Measurements from ENCODE around the gene DLG1. TPM values are rescaled to one million over a fixed set of nuclear protein-coding genes. Genes with fewer than 3 reads are reported as not detected.

Gene DLG1
- total RNA-seq, 1 donor from 2014 or later = 115 TPM

DNA sequence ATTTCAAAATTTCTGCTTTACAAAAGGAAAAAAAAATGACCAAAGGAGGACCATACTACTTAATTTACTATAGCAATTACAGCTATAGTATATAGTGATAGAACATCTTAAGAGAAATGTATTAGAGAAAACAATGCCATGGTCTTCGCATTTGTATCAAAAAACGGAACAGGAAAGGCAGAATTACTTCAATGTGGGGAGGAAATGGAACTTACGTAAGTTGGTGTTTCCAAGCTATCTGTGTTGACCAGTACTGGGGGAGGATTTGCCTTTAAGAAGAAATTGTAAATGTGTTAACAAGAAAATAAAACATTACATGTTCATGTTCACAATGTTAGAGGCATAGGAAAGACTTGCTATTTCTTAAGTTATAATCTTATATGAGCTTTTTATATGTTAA, 148.9 kb downstream of the DLG1 start:
- H3K27me3 ChIP-seq = no peaks in the 10 kb centered on the region
- DNase-seq (ENCODE audit: extremely low spot score in 2 of 2) = no peak
- intact Hi-C loops (cut with DNase I) = no loop called here
- H3K27ac ChIP-seq = no peak overlapping the region
- H3K9me3 ChIP-seq = no peaks in the 10 kb centered on the region
- no peaks in the 10 kb centered on the region for H3K36me3 ChIP-seq
- H3K4me3 ChIP-seq = no peak overlapping the region
- TF ChIP-seq, protein P1, sequence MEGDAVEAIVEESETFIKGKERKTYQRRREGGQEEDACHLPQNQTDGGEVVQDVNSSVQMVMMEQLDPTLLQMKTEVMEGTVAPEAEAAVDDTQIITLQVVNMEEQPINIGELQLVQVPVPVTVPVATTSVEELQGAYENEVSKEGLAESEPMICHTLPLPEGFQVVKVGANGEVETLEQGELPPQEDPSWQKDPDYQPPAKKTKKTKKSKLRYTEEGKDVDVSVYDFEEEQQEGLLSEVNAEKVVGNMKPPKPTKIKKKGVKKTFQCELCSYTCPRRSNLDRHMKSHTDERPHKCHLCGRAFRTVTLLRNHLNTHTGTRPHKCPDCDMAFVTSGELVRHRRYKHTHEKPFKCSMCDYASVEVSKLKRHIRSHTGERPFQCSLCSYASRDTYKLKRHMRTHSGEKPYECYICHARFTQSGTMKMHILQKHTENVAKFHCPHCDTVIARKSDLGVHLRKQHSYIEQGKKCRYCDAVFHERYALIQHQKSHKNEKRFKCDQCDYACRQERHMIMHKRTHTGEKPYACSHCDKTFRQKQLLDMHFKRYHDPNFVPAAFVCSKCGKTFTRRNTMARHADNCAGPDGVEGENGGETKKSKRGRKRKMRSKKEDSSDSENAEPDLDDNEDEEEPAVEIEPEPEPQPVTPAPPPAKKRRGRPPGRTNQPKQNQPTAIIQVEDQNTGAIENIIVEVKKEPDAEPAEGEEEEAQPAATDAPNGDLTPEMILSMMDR (IDR thresholded peaks at IDR 0.05) = no peak
- TF ChIP-seq POLR2A (IDR thresholded peaks at IDR 0.05) (no peak), POLR2AphosphoS5 (IDR thresholded peaks at IDR 0.05; ENCODE audit: insufficient read depth in 1 of 2, low read depth in 1 of 2) (no peak)
- peaks cover 8% of the 10 kb centered on the region for H3K4me1 ChIP-seq

DNA sequence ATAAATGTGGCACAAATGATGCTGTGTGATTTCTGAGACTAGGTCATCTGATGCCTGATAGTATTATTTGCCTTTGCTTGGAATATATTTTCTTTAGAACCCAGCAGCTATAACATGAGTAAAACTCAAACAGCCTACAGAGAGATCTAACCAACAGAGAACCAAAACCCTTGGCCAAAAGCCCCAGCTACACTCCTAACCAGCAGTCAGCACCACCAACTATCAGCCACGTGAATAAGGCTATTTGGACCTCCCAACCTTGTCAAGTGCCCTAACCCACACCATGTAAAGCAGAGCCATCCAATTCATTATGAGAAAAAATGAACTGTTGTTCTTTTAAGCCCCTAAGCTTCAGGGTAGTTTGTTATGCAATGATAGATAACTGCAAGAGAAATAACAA, 154.2 kb downstream of the DLG1 start:
- intact Hi-C loops (cut with DNase I) = no loop called here
- no peak overlapping the region for H3K27ac ChIP-seq
- TF ChIP-seq POLR2AphosphoS5 (IDR thresholded peaks at IDR 0.05; ENCODE audit: insufficient read depth in 1 of 2, low read depth in 1 of 2) = no peak
- TF ChIP-seq POLR2A (IDR thresholded peaks at IDR 0.05) = no peak
- TF ChIP-seq, protein P1 (IDR thresholded peaks at IDR 0.05) = no peak
- peaks cover 0 to 6% of the 10 kb centered on the region in 2 donors for H3K36me3 ChIP-seq
- H3K4me1 ChIP-seq = no peaks in the 10 kb centered on the region
- H3K4me3 ChIP-seq = no peak overlapping the region
- DNase-seq (ENCODE audit: extremely low spot score in 2 of 2) = no peak
- H3K9me3 ChIP-seq = no peaks in the 10 kb centered on the region
- H3K27me3 ChIP-seq = no peaks in the 10 kb centered on the region

DNA sequence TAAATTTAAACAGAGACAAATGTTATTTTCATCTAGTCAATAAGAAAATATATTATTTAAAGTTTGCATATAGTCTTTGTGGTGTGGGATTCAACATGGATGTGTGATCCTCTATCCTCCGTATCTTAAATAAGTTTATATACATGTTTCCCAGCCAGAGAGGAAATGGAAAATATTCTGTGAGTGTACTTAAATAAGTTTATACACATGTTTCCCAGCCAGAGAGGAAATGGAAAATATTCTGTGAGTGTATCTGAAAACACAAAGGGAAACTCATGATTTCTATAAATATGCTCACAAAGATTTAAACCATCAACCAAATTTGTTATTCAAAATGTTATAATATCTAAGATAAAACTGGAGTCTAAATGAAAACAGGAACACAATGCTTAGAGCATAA, 158.8 kb downstream of the DLG1 start:
- Histone ChIP-seq H3K36me3 (peaks cover 0 to 40% of the 10 kb centered on the region in 2 donors), H3K4me3 (no peak overlapping the region), H3K9me3 (no peaks in the 10 kb centered on the region), H3K27me3 (no peaks in the 10 kb centered on the region), H3K4me1 (no peaks in the 10 kb centered on the region), H3K27ac (no peak overlapping the region)
- TF ChIP-seq POLR2AphosphoS5 (IDR thresholded peaks at IDR 0.05; ENCODE audit: insufficient read depth in 1 of 2, low read depth in 1 of 2) = no peak
- DNase-seq (ENCODE audit: extremely low spot score in 2 of 2) = no peak
- intact Hi-C loops (cut with DNase I) = no loop called here

DNA sequence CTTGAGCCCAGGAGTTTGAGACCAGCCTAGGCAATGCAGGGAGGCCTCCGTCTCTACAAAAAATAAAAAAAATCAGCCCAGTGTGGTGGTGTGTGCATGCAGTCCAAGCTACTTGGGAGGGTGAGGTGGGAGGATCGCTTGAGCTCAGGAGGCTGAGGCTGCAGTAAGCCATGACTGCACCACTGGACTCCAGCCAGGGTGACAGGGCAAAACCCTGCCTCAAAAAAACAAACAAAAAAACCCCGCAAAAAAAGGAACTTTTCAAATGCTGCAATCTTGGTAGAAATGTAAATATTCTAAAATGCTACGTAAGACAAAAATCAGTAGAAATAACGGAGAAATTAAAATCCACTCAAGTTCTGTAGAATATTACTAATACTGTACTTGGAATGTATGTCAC, 160.7 kb downstream of the DLG1 start:
- Histone ChIP-seq H3K4me3 (no peak overlapping the region), H3K27ac (no peak overlapping the region), H3K4me1 (no peaks in the 10 kb centered on the region), H3K9me3 (no peaks in the 10 kb centered on the region), H3K27me3 (no peaks in the 10 kb centered on the region), H3K36me3 (peaks cover 0 to 50% of the 10 kb centered on the region in 2 donors)
- TF ChIP-seq, protein P1 (IDR thresholded peaks at IDR 0.05) = no peak
- TF ChIP-seq POLR2AphosphoS5 (IDR thresholded peaks at IDR 0.05; ENCODE audit: insufficient read depth in 1 of 2, low read depth in 1 of 2) (no peak), POLR2A (IDR thresholded peaks at IDR 0.05) (no peak)
- DNase-seq (ENCODE audit: extremely low spot score in 2 of 2) = no peak
- intact Hi-C loops (cut with DNase I) = no loop called here

DNA sequence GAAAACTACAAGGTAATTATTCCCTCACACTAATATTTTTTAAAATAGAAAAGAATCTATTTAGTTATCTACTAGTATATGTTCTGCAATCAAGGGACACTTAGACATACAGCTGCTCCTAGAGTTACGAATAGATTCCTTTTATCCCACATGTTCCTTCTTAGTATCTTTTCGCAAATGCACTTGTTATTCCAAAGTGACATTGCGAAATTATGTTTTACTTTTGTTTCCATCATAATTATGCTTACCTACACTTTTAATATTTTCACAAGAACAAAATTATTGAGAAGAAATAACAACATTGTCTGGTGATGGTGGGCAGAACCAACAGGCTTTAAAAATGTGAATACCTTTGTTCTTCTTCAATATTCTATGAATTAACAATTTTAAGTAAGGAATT, 161.7 kb downstream of the DLG1 start:
- Histone ChIP-seq H3K27me3 (no peaks in the 10 kb centered on the region), H3K36me3 (peaks cover 0 to 48% of the 10 kb centered on the region in 2 donors), H3K4me3 (no peak overlapping the region), H3K27ac (no peak overlapping the region), H3K9me3 (no peaks in the 10 kb centered on the region), H3K4me1 (no peaks in the 10 kb centered on the region)
- TF ChIP-seq POLR2AphosphoS5 (IDR thresholded peaks at IDR 0.05; ENCODE audit: insufficient read depth in 1 of 2, low read depth in 1 of 2) = no peak
- no peak for TF ChIP-seq POLR2A (IDR thresholded peaks at IDR 0.05)
- intact Hi-C loops (cut with DNase I) = no loop called here
- no peak for DNase-seq (ENCODE audit: extremely low spot score in 2 of 2)

DNA sequence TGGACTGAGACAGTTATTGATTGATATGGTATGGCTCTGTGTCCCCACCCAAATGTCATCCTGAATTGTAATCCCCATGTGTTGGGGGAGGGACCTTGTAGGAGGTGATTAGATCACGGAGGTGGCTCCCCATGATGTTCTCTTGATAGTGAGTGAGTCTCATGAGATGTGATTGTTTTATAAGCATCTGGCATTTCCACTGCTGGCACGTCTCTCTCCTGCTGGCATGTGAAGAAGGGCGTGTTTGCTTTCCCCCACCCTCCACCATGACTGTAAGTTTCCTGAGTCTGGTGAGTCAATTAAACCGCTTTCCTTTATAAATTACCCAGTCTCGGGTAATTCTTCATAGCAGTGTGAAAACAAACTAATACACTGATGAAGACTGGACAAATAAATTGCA, 163.2 kb downstream of the DLG1 start:
- DNase-seq (ENCODE audit: extremely low spot score in 2 of 2) = no peak
- Histone ChIP-seq H3K4me3 (no peak overlapping the region), H3K27me3 (no peaks in the 10 kb centered on the region), H3K36me3 (peaks cover 0 to 48% of the 10 kb centered on the region in 2 donors), H3K4me1 (no peaks in the 10 kb centered on the region), H3K9me3 (no peaks in the 10 kb centered on the region), H3K27ac (no peak overlapping the region)
- intact Hi-C loops (cut with DNase I) = no loop called here
- TF ChIP-seq POLR2A (IDR thresholded peaks at IDR 0.05) = no peak
- no peak for TF ChIP-seq POLR2AphosphoS5 (IDR thresholded peaks at IDR 0.05; ENCODE audit: insufficient read depth in 1 of 2, low read depth in 1 of 2)
- TF ChIP-seq, protein P1 (IDR thresholded peaks at IDR 0.05) = no peak
